ENCODE measurements around the gene RPL4.

DNA sequence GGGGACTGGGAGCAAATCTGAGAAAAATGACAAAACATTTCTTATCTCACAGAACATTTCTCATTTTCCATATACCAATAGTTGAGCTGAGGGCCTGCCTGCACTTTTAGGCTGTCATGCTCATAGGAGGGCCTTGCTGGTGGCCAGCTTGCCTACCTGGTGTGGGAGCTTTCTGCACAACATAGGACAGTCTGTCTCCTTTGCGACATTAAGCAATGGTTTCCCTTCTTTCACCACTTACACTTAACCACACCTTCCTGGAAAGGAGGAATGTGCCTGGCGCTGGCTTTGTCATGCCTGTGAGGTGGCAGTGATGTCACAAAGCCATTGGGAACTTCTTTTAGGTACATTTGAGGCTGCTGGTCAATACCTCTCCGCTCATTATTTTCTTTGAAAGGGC, 12.8 kb downstream of the RPL4 start:
- TF ChIP-seq, protein P1, sequence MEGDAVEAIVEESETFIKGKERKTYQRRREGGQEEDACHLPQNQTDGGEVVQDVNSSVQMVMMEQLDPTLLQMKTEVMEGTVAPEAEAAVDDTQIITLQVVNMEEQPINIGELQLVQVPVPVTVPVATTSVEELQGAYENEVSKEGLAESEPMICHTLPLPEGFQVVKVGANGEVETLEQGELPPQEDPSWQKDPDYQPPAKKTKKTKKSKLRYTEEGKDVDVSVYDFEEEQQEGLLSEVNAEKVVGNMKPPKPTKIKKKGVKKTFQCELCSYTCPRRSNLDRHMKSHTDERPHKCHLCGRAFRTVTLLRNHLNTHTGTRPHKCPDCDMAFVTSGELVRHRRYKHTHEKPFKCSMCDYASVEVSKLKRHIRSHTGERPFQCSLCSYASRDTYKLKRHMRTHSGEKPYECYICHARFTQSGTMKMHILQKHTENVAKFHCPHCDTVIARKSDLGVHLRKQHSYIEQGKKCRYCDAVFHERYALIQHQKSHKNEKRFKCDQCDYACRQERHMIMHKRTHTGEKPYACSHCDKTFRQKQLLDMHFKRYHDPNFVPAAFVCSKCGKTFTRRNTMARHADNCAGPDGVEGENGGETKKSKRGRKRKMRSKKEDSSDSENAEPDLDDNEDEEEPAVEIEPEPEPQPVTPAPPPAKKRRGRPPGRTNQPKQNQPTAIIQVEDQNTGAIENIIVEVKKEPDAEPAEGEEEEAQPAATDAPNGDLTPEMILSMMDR (IDR thresholded peaks at IDR 0.05), result no peak
- TF ChIP-seq POLR2A (IDR thresholded peaks at IDR 0.05) (no peak), EP300 (IDR thresholded peaks at IDR 0.05) (no peak)
